GM23338 (cell line): Measurements from ENCODE around the gene EXOG.

ENCODE experiments used
- EZH2 ChIP-seq: fragments of 200-600 bp; sonication (generic); IDR thresholded peaks from one replicate; pipeline ENCODE4 v1.8.0; 2017; ENCODE audit warnings: antibody characterized with exemption, mild to moderate bottlenecking, low read depth; ENCODE audit not compliant: unreplicated experiment
- JUNB ChIP-seq: IDR thresholded peaks from one replicate; pipeline ENCODE4 v1.6.1; 2016; ENCODE audit warnings: antibody characterized with exemption; ENCODE audit not compliant: unreplicated experiment
- STAT1 ChIP-seq: IDR thresholded peaks from one replicate; pipeline ENCODE4 v1.6.1; 2016; ENCODE audit warnings: antibody characterized with exemption; ENCODE audit not compliant: unreplicated experiment
- TF ChIP-seq, protein P1 (sequence below), 2 experiments: fragments of 200-600 bp in 1 of 2; sonication (generic) in 1 of 2; conservative IDR thresholded peaks; 2 replicates each; pipeline versions ENCODE4 v1.5.1 to v1.6.1; 2016 to 2017; ENCODE audit warnings: antibody characterized with exemption in 2 of 2, low read depth in 2 of 2, mild to moderate bottlenecking in 2 of 2, moderate library complexity in 1 of 2

DNA sequence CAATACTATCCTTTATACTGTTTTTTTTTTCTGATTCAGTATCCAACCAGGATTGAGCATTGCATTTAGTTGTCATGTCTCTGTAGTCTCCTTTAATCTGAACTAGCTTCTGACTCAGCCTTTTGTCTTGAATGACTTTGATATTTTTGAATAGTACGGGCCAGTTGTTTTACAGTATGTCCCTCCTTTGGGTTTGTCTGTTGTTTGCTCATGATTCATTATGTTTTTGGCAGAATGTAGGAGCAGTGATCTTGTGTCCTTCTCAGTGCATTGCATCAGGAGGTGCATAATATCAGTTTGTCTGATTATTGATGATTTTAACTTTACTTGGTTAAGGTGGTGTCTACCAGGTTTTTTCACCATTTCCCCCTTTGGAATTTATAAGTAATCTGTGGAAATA, 20.5 kb downstream of the EXOG start:
- TF ChIP-seq, protein P1, sequence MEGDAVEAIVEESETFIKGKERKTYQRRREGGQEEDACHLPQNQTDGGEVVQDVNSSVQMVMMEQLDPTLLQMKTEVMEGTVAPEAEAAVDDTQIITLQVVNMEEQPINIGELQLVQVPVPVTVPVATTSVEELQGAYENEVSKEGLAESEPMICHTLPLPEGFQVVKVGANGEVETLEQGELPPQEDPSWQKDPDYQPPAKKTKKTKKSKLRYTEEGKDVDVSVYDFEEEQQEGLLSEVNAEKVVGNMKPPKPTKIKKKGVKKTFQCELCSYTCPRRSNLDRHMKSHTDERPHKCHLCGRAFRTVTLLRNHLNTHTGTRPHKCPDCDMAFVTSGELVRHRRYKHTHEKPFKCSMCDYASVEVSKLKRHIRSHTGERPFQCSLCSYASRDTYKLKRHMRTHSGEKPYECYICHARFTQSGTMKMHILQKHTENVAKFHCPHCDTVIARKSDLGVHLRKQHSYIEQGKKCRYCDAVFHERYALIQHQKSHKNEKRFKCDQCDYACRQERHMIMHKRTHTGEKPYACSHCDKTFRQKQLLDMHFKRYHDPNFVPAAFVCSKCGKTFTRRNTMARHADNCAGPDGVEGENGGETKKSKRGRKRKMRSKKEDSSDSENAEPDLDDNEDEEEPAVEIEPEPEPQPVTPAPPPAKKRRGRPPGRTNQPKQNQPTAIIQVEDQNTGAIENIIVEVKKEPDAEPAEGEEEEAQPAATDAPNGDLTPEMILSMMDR (conservative IDR thresholded peaks at IDR 0.05; ENCODE audit: low read depth in 2 of 2), result no peak
- TF ChIP-seq EZH2 (no peak), JUNB (no peak), STAT1 (no peak)
